Activated CD8-positive, alpha-beta memory T cell treated with anti-CD3 and anti-CD28 coated beads for 48 hours (primary cell): ENCODE data around the gene COL6A2.
"Not testable (repeated sequence)": the region's sequence is repeated elsewhere in the genome, so short reads cannot be mapped to it uniquely, and the experiment has no call there.

ENCODE experiments used
- DNase-seq, 3 experiments: peaks; one replicate each; pipeline ENCODE4 v3.0.0-alpha.2; 2020; ENCODE audit warnings: low read depth in 2 of 3, low spot score in 2 of 3

The COL6A2 gene

GRCh38 chr21:46171996-46172862, 74.3 kb downstream of the COL6A2 start:
- no peak for DNase-seq

DNA sequence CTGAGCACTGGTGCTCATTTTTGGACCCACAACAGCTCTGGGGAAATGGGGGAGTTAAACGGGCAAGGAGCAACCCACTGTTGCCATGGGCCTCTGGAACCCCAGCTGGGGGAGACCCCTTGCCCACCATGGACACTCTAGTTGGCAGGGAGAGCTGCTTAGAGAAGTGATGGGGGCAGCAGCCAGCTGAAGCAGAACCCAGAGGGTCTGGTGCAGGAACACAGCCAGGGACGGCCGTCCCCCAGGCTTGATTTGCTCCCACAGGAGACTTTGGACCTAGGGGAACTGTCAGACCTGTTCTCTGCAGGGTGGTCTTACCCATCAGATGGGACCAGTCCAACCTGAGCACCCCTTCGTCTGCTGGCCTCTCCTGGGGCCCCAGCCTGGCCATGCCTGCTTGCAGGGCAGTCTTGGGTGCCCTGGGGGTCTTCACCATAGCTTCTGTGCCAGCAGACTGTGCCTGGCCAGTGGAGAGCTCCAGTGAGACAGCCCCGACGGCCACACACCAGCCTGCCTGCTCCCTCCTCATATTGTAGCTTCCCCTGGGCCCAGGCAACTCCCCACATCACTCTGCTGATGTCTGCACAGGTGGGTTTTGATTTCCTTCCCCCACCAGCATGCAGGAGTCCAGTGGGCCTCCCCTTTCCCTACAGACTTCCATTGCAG, 75.1 kb downstream of the COL6A2 start:
- no peak for DNase-seq

GRCh38 chr21:46173573-46173972, 75.7 kb downstream of the COL6A2 start:
- no peak for DNase-seq

DNA sequence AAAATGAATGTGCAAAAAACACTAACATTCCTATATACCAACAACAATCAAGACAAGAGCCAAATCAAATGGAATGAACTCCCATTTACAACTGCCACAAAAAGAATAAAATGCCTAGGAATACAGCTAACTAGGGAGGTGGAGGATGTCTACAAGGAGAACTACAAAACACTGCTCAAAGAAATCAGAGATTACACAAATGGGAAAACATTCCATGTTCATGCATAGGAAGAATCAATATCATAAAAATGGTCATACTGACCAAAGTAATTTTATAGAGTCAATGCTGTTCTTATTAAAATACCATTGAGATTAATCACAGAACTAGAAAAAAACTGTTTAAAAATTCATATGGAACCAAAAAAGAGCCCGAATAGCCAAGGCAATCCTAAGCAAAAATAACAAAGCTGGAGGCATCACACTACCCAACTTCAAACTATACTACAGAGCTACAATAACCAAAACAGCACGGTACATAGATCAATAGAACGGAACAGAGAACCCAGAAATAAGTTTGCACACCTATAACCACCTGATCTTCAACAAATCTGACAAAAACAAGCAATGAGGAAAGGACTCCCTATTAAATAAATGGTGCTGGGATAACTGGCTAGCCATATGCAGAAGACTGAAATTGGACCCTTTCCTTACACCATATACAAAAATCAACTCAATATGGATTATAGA, 78.7 kb downstream of the COL6A2 start:
- not testable (repeated sequence) for DNase-seq

DNA sequence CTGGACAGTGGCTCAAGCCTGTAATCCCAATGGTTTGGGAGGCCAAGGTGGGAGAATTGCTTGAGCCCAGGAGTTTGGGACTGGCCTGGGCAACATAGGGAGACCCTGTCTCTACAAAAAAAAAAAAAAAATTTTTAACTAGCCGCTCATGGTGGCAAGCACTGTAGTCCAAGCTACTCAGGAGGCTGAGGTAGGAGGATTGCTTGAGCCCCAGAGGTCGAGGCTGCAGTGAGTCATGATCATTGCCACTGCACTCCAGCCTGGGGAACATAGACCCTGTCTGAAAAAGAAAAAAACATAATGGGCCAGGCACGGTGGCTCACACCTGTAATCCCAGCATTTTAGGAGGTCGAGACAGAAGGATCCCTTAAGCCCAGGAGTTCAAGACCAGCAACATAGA, 81.0 kb downstream of the COL6A2 start:
- DNase-seq = no peak
